Stimulated activated naive CD8-positive, alpha-beta T cell treated with anti-CD3 and anti-CD28 coated beads, Interleukin-15, amount 100 ng/mL, for 72 hours (primary cell): ENCODE results near the gene GLB1L2.

Experiments
- ATAC-seq: fragments of 150-1000 bp; cut with Tn5 transposase; 2 replicates; pipeline ENCODE4 v1.10.0; 2021; ENCODE audit warnings: mild to moderate bottlenecking, moderate library complexity
- DNase-seq, 2 donors: peaks; one replicate each; pipeline ENCODE4 v3.0.0; 2021 to 2022
- H3K27ac Mint-ChIP-seq, 2 donors: one replicate each; pipeline ENCODE4 v1.8.0; 2022; ENCODE audit warnings: mild to moderate bottlenecking in 2 of 2, mixed read lengths in 2 of 2, moderate library complexity in 2 of 2
- H3K27me3 Mint-ChIP-seq: one replicate; pipeline ENCODE4 v1.8.0; 2022; ENCODE audit warnings: mixed read lengths
- H3K4me1 Mint-ChIP-seq: one replicate; pipeline ENCODE4 v1.8.0; 2022; ENCODE audit warnings: mild to moderate bottlenecking, mixed read lengths
- H3K4me3 Mint-ChIP-seq, 2 donors: one replicate each; pipeline ENCODE4 v1.8.0; 2022; ENCODE audit warnings: mild to moderate bottlenecking in 2 of 2, mixed read lengths in 2 of 2, moderate library complexity in 1 of 2
- H3K9me3 Mint-ChIP-seq, 2 donors: one replicate each; pipeline ENCODE4 v1.8.0; 2022; ENCODE audit warnings: mixed read lengths in 2 of 2

Gene GLB1L2

DNA sequence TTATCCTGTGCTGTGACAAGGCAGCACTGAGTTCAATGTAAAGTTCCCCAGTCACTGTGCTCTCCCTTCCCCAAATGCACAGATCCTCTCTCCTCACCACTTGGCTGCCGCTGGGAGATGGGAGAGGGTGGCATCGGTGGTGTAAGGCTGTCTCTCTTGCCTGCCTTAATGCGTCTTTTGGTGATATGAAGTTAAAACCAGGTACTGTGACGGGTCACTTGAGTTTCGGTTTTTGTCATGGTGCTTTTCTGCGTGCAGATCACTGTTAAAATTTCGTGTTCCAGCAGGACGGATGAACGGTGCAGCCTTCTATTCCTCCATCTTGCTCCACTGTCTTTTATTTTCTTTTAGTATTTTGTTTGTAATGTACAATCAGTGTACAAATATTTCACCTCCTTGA, 18.6 kb downstream of the GLB1L2 start:
- Mint-ChIP-seq H3K27me3 (no peaks in the 10 kb centered on the region), H3K9me3 (no peaks in the 10 kb centered on the region), H3K4me3 (no peak overlapping the region), H3K27ac (no peak overlapping the region), H3K4me1 (peaks cover 14% of the 10 kb centered on the region)
- no peak for DNase-seq
- no peak for ATAC-seq

GRCh38 chr11:134352111-134352510, 20.3 kb downstream of the GLB1L2 start:
- Mint-ChIP-seq H3K9me3 (no peaks in the 10 kb centered on the region), H3K4me1 (peaks cover 14% of the 10 kb centered on the region), H3K27ac (no peak overlapping the region), H3K4me3 (no peak overlapping the region), H3K27me3 (no peaks in the 10 kb centered on the region)
- no peak for ATAC-seq
- no peak for DNase-seq

GRCh38 chr11:134355136-134355535, 23.3 kb downstream of the GLB1L2 start:
- no peak for ATAC-seq
- peaks cover 10% of the 10 kb centered on the region for H3K4me1 Mint-ChIP-seq
- no peaks in the 10 kb centered on the region for H3K9me3 Mint-ChIP-seq
- no peak overlapping the region for H3K4me3 Mint-ChIP-seq
- DNase-seq = no peak
- H3K27ac Mint-ChIP-seq = no peak overlapping the region
- peaks cover 8% of the 10 kb centered on the region for H3K27me3 Mint-ChIP-seq

GRCh38 chr11:134355656-134356055, 23.9 kb downstream of the GLB1L2 start:
- DNase-seq (no peak), ATAC-seq (no peak)
- peaks cover 13% of the 10 kb centered on the region for H3K27me3 Mint-ChIP-seq
- H3K4me1 Mint-ChIP-seq = peaks cover 10% of the 10 kb centered on the region
- H3K4me3 Mint-ChIP-seq = no peak overlapping the region
- no peaks in the 10 kb centered on the region for H3K9me3 Mint-ChIP-seq
- no peak overlapping the region for H3K27ac Mint-ChIP-seq

GRCh38 chr11:134356656-134357544, 25.1 kb downstream of the GLB1L2 start:
- H3K27ac Mint-ChIP-seq = no peak overlapping the region
- H3K4me1 Mint-ChIP-seq = peaks cover 15% of the 10 kb centered on the region
- no peak overlapping the region for H3K4me3 Mint-ChIP-seq
- no peak for ATAC-seq
- peaks cover 26% of the 10 kb centered on the region for H3K27me3 Mint-ChIP-seq
- no peaks in the 10 kb centered on the region for H3K9me3 Mint-ChIP-seq
- no peak for DNase-seq

DNA sequence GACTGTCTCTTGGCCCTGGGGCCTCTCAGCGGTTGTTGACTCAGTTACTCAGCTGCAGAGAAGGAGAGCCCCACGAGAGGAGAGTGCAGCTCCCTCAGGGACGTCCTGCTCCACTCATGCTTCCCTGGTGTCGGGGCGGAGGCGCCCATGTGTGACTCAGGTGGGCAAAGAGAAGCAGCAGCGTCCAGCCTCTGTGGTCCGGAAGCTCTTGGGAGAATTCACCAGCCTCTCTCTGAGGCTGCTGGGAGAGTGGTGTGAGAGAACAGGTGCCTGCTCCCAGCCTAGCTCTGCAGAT, 25.7 kb downstream of the GLB1L2 start:
- no peak for DNase-seq
- Mint-ChIP-seq H3K4me1 (peaks cover 19% of the 10 kb centered on the region), H3K27ac (no peak overlapping the region), H3K9me3 (no peaks in the 10 kb centered on the region), H3K27me3 (peaks cover 30% of the 10 kb centered on the region), H3K4me3 (no peak overlapping the region)
- ATAC-seq = no peak

- Mint-ChIP-seq H3K27ac (no peak overlapping the region), H3K4me1 (peaks cover 19% of the 10 kb centered on the region), H3K9me3 (no peaks in the 10 kb centered on the region), H3K4me3 (no peak overlapping the region), H3K27me3 (peaks cover 30% of the 10 kb centered on the region)
- ATAC-seq (no peak), DNase-seq (no peak)
These were observed 26.5 kb downstream of the GLB1L2 start for GRCh38 chr11:134358165-134358855.

- H3K9me3 Mint-ChIP-seq = no peaks in the 10 kb centered on the region
- H3K4me3 Mint-ChIP-seq = no peak overlapping the region
- no peak overlapping the region for H3K27ac Mint-ChIP-seq
- ATAC-seq (no peak), DNase-seq (no peak)
- peaks cover 19% of the 10 kb centered on the region for H3K4me1 Mint-ChIP-seq
- H3K27me3 Mint-ChIP-seq = peaks cover 30% of the 10 kb centered on the region
These were observed 27.2 kb downstream of the GLB1L2 start for GRCh38 chr11:134358856-134359490.

- H3K9me3 Mint-ChIP-seq = no peaks in the 10 kb centered on the region
These were observed 27.9 kb downstream of the GLB1L2 start for GRCh38 chr11:134359646-134360045.

DNA sequence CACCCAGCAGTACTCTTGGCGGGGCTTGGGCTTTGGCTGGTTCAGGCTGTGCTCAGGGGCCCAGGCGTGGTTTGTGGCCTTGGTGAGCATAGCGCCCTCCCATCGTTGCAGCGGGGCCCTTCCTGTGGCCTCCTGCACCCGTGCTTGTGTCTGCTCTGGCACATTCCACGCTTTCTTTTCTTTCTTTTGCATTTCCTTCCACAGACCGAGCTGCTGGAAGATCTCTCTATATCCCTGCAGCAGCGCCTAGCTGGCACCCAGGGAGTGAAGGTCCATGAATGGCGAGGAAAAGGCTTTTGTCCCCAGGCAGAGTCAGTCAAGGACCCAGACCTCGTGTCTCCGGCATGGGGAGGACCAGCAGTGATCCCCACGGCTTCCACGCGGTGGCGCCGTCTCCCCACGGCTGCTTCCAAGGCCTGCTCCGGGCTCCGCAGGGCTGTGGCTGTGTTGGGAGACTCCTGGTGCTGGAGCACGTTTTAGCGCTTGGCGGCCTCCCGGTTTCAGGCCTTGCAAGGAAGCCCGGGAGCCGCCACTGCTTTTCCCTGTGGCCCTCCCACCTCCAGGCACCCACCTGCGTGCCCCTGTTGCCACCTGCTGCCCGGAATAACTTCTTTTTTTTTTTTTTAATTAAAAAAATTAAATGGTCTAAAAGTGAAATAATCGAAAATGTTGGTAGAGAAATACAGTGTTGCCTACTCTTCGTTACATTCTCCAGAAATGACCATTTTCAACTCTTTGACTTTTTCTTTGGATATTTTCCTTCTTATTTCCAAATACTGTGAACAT, 28.5 kb downstream of the GLB1L2 start:
- H3K9me3 Mint-ChIP-seq = no peaks in the 10 kb centered on the region
- peak overlapping the region; percentile 61 to 75 for H3K27ac Mint-ChIP-seq
- H3K4me1 Mint-ChIP-seq = peaks cover 19% of the 10 kb centered on the region
- H3K4me3 Mint-ChIP-seq = peak overlapping the region in 1 of 2 donors; percentile 46
- peaks cover 30% of the 10 kb centered on the region for H3K27me3 Mint-ChIP-seq
- peak; percentile 89 for ATAC-seq
- peak; percentile 76 to 79 for DNase-seq

More at GRCh38 chr11:134359646-134360045, 27.9 kb downstream of the GLB1L2 start:
- peaks cover 30% of the 10 kb centered on the region for H3K27me3 Mint-ChIP-seq
- DNase-seq (no peak), ATAC-seq (no peak)
- H3K27ac Mint-ChIP-seq = peak overlapping the region in 1 of 2 donors; percentile 75
- peaks cover 19% of the 10 kb centered on the region for H3K4me1 Mint-ChIP-seq
- H3K4me3 Mint-ChIP-seq = no peak overlapping the region

DNA sequence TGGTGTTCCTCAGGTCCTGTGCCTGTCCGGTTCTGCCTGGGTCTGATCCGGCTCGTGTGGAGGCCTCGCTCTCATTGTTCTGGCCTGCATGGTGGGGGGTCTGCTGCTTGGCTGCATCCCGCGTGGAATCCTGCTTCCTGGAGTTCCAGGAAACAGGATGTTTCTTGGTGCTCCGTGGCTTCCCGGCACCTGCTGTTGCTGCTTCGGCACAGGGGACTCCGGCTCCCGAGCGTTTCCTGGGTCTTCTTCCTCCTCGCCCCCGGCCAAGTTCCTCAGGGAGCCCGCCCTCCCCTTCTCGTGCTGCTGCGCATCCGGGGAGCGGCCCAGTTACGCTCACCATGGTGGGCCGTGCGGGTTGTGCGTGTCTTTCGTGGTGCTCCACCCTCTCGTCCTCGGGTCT, 29.9 kb downstream of the GLB1L2 start:
- peaks cover 19% of the 10 kb centered on the region for H3K4me1 Mint-ChIP-seq
- no peak overlapping the region for H3K4me3 Mint-ChIP-seq
- H3K27ac Mint-ChIP-seq = no peak overlapping the region
- no peaks in the 10 kb centered on the region for H3K9me3 Mint-ChIP-seq
- DNase-seq = no peak
- ATAC-seq = no peak
- peaks cover 30% of the 10 kb centered on the region for H3K27me3 Mint-ChIP-seq

- no peak for ATAC-seq
- Mint-ChIP-seq H3K27ac (no peak overlapping the region), H3K4me1 (peaks cover 19% of the 10 kb centered on the region), H3K4me3 (no peak overlapping the region), H3K27me3 (peaks cover 30% of the 10 kb centered on the region), H3K9me3 (no peaks in the 10 kb centered on the region)
- no peak for DNase-seq
These were observed 30.6 kb downstream of the GLB1L2 start for GRCh38 chr11:134362192-134362901.

- Mint-ChIP-seq H3K27ac (no peak overlapping the region), H3K4me3 (no peak overlapping the region), H3K9me3 (no peaks in the 10 kb centered on the region), H3K27me3 (peaks cover 30% of the 10 kb centered on the region), H3K4me1 (peaks cover 19% of the 10 kb centered on the region)
- no peak for DNase-seq
- ATAC-seq = no peak
These were observed 31.4 kb downstream of the GLB1L2 start for GRCh38 chr11:134363161-134363560.

DNA sequence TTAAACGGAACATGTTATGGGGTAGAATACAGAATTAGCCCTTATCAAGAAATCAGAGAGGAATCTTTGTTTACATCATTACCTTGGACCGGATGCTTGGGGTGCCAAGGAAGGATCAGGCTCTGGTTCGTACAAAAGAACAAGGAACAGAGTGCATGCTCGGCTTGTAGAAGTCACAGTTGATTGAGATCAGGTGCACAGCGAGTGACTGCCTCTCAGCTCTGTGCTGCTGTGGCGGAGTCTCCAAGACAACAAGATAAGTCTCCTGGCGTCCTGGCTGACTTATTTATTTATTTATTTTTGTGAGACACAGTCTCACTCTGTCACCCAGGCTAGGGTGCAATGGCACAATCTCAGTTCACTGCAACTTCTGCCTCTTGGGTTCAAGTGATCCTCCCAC, 31.8 kb downstream of the GLB1L2 start:
- H3K9me3 Mint-ChIP-seq = no peaks in the 10 kb centered on the region
- H3K27me3 Mint-ChIP-seq = peaks cover 30% of the 10 kb centered on the region
- H3K4me3 Mint-ChIP-seq = no peak overlapping the region
- no peak overlapping the region for H3K27ac Mint-ChIP-seq
- ATAC-seq = no peak
- peaks cover 19% of the 10 kb centered on the region for H3K4me1 Mint-ChIP-seq
- DNase-seq = no peak

DNA sequence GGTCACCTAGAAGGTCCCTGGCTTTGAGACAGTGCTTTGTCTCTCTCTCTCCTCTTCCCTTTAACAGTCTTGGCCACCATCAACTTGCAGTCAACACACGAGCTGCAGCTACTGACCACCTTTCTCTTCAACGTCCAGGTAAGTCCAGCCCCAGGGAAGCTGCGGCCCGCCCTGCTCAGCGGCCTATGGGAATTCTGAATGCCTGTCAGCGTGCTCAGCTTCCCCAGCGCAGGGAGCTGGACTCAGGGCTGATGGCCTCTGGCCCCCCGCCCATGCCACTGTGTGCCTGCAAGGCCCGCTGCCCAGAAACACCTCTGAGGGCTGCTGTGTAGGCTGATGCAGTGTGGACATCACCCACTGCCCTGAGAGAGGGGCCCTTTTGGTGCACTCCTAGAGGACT, 32.5 kb downstream of the GLB1L2 start:
- no peak overlapping the region for H3K27ac Mint-ChIP-seq

More for the DNA sequence above, 32.5 kb downstream of the GLB1L2 start:
- H3K4me3 Mint-ChIP-seq = no peak overlapping the region
- no peaks in the 10 kb centered on the region for H3K9me3 Mint-ChIP-seq
- ATAC-seq (no peak), DNase-seq (no peak)
- H3K27me3 Mint-ChIP-seq = peaks cover 30% of the 10 kb centered on the region
- peaks cover 19% of the 10 kb centered on the region for H3K4me1 Mint-ChIP-seq
